RPMI7951 (cell line): Measurements from ENCODE around the gene WDR89. TPM values are rescaled to one million over a fixed set of nuclear protein-coding genes. Genes with fewer than 3 reads are reported as not detected.
"Not testable (repeated sequence)": the region's sequence is repeated elsewhere in the genome, so short reads cannot be mapped to it uniquely, and the experiment has no call there.

Experiments
- DNase-seq: peaks from one replicate; pipeline ENCODE4 v3.0.0-alpha.2; 2012; ENCODE audit warnings: low read depth
- total RNA-seq: library from RNA; depleted of rRNA; stranded (reverse); fragments of >200 nt; shearing (Covaris generic); gene quantifications from 2 replicates; pipeline ENCODE4 v1.2.3, GENCODE V29; 2014; rRNA removed

The WDR89 gene
- total RNA-seq = 9.5 and 11.6 TPM in 2 replicates

DNA sequence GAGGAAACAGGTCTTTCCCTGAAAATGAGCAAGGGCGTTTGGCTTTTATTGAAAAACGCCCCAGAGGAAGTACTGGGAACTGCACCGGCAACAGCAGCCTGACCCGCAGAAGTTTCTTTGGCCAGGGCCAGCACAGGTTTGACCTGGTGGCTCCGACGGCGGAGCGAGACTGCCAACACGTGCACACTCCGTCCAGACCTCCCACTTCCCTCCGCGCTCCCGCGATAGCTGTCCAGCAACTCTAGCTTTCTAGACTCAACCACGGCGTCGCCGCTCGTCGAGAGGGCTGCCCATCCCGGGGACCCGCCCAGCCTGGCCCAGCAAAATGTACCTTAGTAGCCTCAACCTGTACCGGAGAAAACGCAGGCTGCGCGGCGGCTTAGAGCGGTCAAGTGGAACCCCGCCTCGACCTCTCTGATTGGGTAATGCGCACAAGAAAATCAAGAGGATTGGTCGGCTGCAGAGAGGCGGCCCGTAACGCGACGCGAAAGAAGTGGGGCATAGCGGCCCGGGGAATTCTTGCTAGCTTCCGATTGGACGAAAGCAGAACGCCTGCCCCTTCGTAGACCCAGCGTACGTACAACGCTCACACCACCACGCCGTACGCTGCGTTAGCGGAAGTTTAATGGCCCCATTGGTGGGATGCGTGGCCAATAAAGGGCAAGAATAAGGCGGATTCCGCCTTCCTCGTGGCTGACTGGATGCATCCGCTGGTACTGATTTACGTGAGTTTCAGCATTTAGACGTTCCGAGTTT, at the start of gene WDR89:
Gene WDR89 (minus strand): TSS at position 399 of the 756 bp plus-strand sequence. CDS start 41,929 bp downstream, outside the sequence.
- peak; percentile 99 for DNase-seq

DNA sequence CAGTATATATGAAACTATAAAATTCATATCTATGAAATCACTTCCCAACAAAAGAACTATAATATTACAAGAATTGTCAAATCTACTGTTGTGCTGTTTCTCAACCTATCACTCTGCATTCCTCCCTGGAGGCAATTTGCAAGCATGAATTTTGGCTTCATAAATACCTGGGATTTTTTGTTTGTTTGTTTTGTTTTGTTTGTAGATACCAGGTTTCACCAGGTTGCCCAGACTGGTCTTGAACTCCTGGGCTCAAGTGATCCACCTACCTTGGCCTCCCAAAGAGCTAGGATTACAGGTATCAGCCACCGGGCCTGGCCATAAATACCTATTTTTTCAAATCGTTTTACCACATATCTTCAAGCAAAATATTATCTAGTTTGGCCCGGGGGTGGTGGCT, 47.5 kb upstream of the WDR89 start:
- no peak for DNase-seq

DNA sequence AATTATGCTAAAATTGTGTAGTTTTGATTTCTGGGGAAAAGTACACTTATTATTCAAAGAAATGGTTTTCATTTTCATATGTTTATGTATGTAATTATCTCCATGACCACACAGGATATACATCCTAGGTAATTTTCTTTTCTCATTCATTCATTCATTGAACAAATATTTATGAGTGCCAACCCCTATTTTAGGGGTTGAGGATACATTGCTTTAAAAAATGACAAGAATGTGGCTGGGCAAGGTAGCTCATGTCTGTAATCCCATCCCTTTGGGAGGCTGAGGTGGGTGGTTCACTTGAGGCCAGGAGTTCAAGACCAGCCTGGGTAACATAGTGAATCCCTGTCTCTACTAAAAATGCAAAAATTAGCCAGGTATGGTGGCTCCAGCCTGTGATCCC, 45.3 kb upstream of the WDR89 start:
- no peak for DNase-seq

DNA sequence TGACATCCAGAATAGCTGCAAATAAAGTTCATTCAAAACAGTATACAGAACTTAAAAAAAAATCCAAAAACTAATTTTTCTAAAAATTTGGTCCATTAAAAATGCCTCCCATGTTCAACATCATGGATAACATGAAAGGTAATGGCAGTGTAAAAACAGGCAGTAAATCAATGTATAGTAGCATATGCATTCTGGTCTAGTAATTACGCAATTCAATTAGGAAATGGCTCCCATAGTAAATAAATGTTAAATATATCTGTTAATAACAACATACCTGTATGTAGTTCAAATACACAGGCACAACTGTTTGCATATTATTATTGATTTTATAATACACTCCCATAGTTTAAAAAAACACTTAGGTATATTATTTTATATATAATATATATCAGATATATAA, 43.7 kb upstream of the WDR89 start:
- DNase-seq = no peak

- DNase-seq = no peak
Observed at GRCh38 chr14:63682727-63683593, 41.3 kb upstream of the WDR89 start.

DNA sequence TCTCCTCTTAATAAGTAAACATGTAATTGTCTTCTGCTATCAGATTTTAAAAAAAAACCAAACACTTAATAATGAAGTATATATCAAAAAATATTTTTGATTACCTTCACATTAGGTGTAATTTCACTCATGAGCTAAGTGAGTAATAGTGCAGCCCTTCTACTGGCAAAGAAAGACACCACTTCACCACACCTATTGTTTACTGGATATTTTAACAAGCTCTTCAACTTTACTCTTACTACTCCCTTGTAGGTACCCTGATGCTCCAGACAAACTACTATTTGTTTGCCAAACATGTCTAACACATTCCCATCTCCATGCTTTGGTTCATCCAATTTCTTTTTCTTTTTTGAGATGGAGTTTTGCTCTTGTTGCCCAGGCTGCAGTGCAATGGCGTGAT, 36.9 kb upstream of the WDR89 start:
- DNase-seq = no peak

DNA sequence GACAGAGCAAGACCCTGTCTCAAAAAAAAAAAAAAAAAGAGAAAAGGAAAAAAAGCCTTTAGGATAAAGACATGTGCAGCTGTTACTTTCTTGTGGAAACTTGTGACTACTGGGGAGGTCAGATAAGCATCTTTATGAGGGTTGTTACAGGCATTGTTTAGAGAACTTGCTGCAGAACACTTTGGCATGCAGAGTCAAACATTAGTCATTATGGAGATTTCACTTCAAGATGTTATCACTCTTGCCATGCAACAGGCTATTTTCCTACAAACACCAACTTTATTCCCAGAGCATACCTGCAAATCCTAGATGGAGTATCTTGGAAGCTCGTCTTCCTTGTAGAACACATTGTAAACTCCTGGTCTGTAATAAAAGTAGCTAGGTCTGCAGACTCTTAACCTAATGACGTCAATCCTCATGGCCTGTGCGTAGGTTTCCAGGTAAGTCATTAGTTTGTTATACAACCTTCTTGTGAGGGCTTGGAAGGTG, 36.3 kb upstream of the WDR89 start:
- peak; percentile 77 for DNase-seq

GRCh38 chr14:63676615-63677014, 34.9 kb upstream of the WDR89 start:
- DNase-seq = no peak

DNA sequence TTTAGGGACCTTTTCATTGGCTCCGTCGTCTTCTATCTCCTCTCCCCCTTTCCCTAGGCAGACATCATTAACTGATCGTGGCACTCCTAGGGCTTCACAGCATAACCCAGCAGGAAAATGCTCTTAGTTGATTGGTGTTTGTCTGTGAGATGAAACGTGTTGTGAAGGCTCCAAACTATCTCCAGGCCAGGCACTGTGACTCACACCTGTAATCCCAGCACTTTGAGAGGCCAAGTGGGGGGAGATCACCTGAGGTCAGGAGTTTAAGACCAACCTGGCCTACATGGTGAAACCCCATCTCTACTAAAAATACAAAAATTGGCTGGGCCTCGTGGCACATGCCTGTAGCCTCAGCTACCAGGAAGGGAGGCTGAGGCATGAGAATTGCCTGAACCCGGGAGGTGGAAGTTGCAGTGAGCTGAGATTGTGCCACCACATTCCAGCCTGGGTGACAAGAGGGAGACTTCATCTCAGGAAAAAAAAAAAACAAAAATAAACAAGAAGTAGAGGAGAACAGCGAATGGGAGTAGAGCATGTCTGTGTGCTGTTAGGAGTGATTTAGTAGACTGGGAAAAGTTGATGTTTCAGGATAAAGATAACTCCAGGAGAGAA, 32.3 kb upstream of the WDR89 start:
- no peak for DNase-seq

GRCh38 chr14:63673255-63673654, 31.6 kb upstream of the WDR89 start:
- no peak for DNase-seq

- no peak for DNase-seq
Observed at GRCh38 chr14:63672417-63673180, 30.9 kb upstream of the WDR89 start.

GRCh38 chr14:63671987-63672386, 30.3 kb upstream of the WDR89 start:
- DNase-seq = no peak

GRCh38 chr14:63670692-63671091, 29.0 kb upstream of the WDR89 start:
- DNase-seq = no peak

DNA sequence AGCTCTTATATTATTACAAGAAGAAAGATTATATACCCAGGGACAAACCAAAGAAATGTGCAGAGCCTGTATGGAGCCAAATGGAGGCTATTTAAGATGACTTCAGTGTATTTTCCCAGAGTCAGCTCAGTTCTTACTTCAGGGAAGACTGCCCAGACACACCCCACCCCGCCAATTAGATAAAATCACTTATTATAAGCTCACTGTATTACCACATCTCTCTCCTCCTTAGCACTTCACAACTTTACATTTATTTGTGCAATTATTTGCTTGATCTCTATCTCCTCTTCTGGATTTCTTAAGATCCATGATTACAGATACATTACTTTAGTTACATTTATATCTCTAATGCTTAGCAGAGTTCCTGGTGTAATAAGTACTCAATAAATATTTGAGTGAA, 24.7 kb upstream of the WDR89 start:
- no peak for DNase-seq

GRCh38 chr14:63663428-63664341, 22.0 kb upstream of the WDR89 start:
- DNase-seq = peak; percentile 6

GRCh38 chr14:63662776-63663175, 21.1 kb upstream of the WDR89 start:
- no peak for DNase-seq

DNA sequence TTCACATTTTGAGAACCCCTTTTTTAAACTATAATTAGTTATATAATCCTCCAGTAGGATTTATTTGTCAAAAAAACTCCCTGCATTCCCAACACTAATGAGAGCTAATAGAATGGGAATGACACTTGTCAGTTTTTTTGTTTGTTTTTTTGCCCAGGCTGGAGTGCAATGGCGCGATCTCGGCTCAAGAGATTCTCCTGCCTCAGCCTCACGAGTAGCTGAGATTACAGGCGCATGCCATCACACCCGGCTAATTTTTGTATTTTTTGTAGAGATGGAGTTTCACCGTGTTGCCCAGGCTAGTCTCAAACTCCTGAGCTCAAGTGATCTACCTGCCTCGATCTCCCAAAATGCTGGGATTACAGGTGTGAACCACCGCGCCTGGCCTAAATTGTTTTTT, 20.2 kb upstream of the WDR89 start:
- not testable (repeated sequence) for DNase-seq

GRCh38 chr14:63659726-63660125, 18.1 kb upstream of the WDR89 start:
- peak; percentile 56 for DNase-seq

GRCh38 chr14:63656194-63656593, 14.5 kb upstream of the WDR89 start:
- no peak for DNase-seq

DNA sequence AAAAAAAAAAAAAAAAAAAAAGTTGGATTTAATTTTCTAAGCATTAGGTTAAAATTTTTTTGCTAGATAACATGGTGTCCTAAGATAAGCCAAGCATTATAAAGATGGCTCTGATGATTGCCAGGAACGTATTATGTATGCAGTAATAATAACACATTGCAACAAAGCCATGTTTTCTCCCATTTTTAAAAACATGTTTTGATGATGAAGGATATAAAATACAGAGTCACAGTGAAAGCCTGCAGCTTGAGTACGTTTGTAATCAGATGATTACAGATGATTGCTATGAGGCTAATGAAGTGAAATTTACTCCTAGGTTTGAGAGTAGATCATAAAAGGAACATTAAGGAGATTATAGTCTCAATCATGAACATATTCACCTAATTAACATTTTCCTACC, 13.3 kb upstream of the WDR89 start:
- no peak for DNase-seq
